BLaER1 treated with 17β-estradiol and CSF1 and Interleukin-3, amounts not matched to agents 10 nM and 100 nM (cell line): ENCODE results near the gene ITGA2.

ENCODE experiments used
- H3K27ac ChIP-seq, 11 experiments: shearing (Covaris generic); formaldehyde crosslinking; 2 replicates each; pipeline ENCODE4 v1.8.1; 2022
- H3K27me3 ChIP-seq, 11 experiments: shearing (Covaris generic); formaldehyde crosslinking; 2 replicates each; pipeline ENCODE4 v1.8.1; 2022
- H3K36me3 ChIP-seq, 11 experiments: shearing (Covaris generic); formaldehyde crosslinking; 2 replicates each; pipeline ENCODE4 v1.8.1; 2022
- H3K4me1 ChIP-seq, 10 experiments: shearing (Covaris generic); formaldehyde crosslinking; 2 replicates each; pipeline ENCODE4 v1.8.1; 2022
- H3K4me2 ChIP-seq, 11 experiments: shearing (Covaris generic); formaldehyde crosslinking; 2 replicates each; pipeline ENCODE4 v1.8.1; 2022
- H3K4me3 ChIP-seq, 10 experiments: shearing (Covaris generic); formaldehyde crosslinking; 2 replicates each; pipeline ENCODE4 v1.8.1; 2022
- H3K9ac ChIP-seq, 11 experiments: shearing (Covaris generic); formaldehyde crosslinking; 2 replicates each; pipeline ENCODE4 v1.8.1; 2022
- H3K9me3 ChIP-seq, 11 experiments: shearing (Covaris generic); formaldehyde crosslinking; replicated peaks in 1 of 11; 2 replicates each; pipeline ENCODE4 v1.8.1; 2022
- H4K20me1 ChIP-seq, 11 experiments: shearing (Covaris generic); formaldehyde crosslinking; 2 replicates each; pipeline ENCODE4 v1.8.1; 2022
- Cebpa-rat ChIP-seq, 11 experiments: shearing (Covaris generic); IDR thresholded peaks; 2 replicates each; pipeline ENCODE4 v1.8.1; 2022

The ITGA2 gene

GRCh38 chr5:52995914-52996313, 6.8 kb downstream of the ITGA2 start:
- 0 out of 22 replicates have a peak, but pooled peaks cover 0 to 4% (median 0%) of the 10 kb centered on the region in 11 experiments for H3K36me3 ChIP-seq
- no peak overlapping the region for H3K4me3 ChIP-seq
- H3K9ac ChIP-seq = no peak overlapping the region
- no peaks in the 10 kb centered on the region for H3K9me3 ChIP-seq
- no peaks in the 10 kb centered on the region; a peak in 1 of 20 replicates for H3K4me1 ChIP-seq
- H3K27me3 ChIP-seq = peaks cover 0 to 26% (median 14%) of the 10 kb centered on the region in 11 experiments; a peak in 20 of 22 replicates
- H4K20me1 ChIP-seq = no peaks in the 10 kb centered on the region
- no peak for TF ChIP-seq Cebpa-rat (IDR thresholded peaks at IDR 0.05)
- no peak overlapping the region for H3K27ac ChIP-seq
- H3K4me2 ChIP-seq = no peak overlapping the region

GRCh38 chr5:52996979-52997378, 7.8 kb downstream of the ITGA2 start:
- H3K9ac ChIP-seq = no peak overlapping the region
- no peaks in the 10 kb centered on the region for H3K4me1 ChIP-seq
- H3K4me3 ChIP-seq = no peak overlapping the region
- peaks cover 0 to 15% (median 5%) of the 10 kb centered on the region in 11 experiments; a peak in 12 of 22 replicates for H3K27me3 ChIP-seq
- no peak overlapping the region for H3K27ac ChIP-seq
- no peaks in the 10 kb centered on the region for H3K9me3 ChIP-seq
- no peak for TF ChIP-seq Cebpa-rat (IDR thresholded peaks at IDR 0.05)
- H3K4me2 ChIP-seq = no peak overlapping the region
- no peaks in the 10 kb centered on the region for H4K20me1 ChIP-seq
- 0 out of 22 replicates have a peak, but pooled peaks cover 0 to 4% (median 0%) of the 10 kb centered on the region in 11 experiments for H3K36me3 ChIP-seq

GRCh38 chr5:52997424-52997823, 8.3 kb downstream of the ITGA2 start:
- Histone ChIP-seq H3K27ac (no peak overlapping the region), H3K9me3 (no peaks in the 10 kb centered on the region), H3K36me3 (0 out of 22 replicates have a peak, but pooled peaks cover 0 to 4% (median 0%) of the 10 kb centered on the region in 11 experiments), H3K27me3 (peaks cover 0 to 10% (median under 1%) of the 10 kb centered on the region in 11 experiments; a peak in 6 of 22 replicates), H3K4me1 (no peaks in the 10 kb centered on the region), H3K4me2 (no peak overlapping the region), H3K9ac (no peak overlapping the region), H4K20me1 (no peaks in the 10 kb centered on the region), H3K4me3 (no peak overlapping the region)
- no peak for TF ChIP-seq Cebpa-rat (IDR thresholded peaks at IDR 0.05)

- H3K9ac ChIP-seq = no peak overlapping the region
- no peak overlapping the region for H3K4me3 ChIP-seq
- no peaks in the 10 kb centered on the region for H4K20me1 ChIP-seq
- H3K27me3 ChIP-seq = no peaks in the 10 kb centered on the region
- no peak for TF ChIP-seq Cebpa-rat (IDR thresholded peaks at IDR 0.05)
- no peaks in the 10 kb centered on the region for H3K9me3 ChIP-seq
- no peak overlapping the region for H3K4me2 ChIP-seq
- H3K36me3 ChIP-seq = 0 out of 22 replicates have a peak, but pooled peaks cover 0 to 8% (median 0%) of the 10 kb centered on the region in 11 experiments
- peaks cover 0 to 9% (median 0%) of the 10 kb centered on the region in 10 experiments; a peak in 5 of 20 replicates for H3K4me1 ChIP-seq
- no peak overlapping the region for H3K27ac ChIP-seq
These were observed 9.6 kb downstream of the ITGA2 start for GRCh38 chr5:52998552-52999313.

GRCh38 chr5:52999344-52999949, 10.3 kb downstream of the ITGA2 start:
- TF ChIP-seq Cebpa-rat (IDR thresholded peaks at IDR 0.05) = no peak
- Histone ChIP-seq H3K4me1 (peaks cover 0 to 16% (median 5%) of the 10 kb centered on the region in 10 experiments; a peak in 12 of 20 replicates), H3K9ac (no peak overlapping the region), H3K9me3 (no peaks in the 10 kb centered on the region), H3K27me3 (no peaks in the 10 kb centered on the region), H3K36me3 (0 out of 22 replicates have a peak, but pooled peaks cover 0 to 8% (median 0%) of the 10 kb centered on the region in 11 experiments), H4K20me1 (no peaks in the 10 kb centered on the region), H3K4me2 (no peak overlapping the region), H3K4me3 (no peak overlapping the region), H3K27ac (no peak overlapping the region)

GRCh38 chr5:53001541-53001940, 12.4 kb downstream of the ITGA2 start:
- no peak overlapping the region for H3K27ac ChIP-seq
- no peak overlapping the region for H3K4me3 ChIP-seq
- H3K9me3 ChIP-seq = no peaks in the 10 kb centered on the region
- H3K4me1 ChIP-seq = peaks cover 0 to 37% (median 17%) of the 10 kb centered on the region in 10 experiments; a peak in 14 of 20 replicates
- H4K20me1 ChIP-seq = no peaks in the 10 kb centered on the region
- H3K9ac ChIP-seq = no peak overlapping the region
- 0 out of 22 replicates have a peak, but pooled peaks cover 0 to 8% (median 0%) of the 10 kb centered on the region in 11 experiments for H3K36me3 ChIP-seq
- TF ChIP-seq Cebpa-rat (IDR thresholded peaks at IDR 0.05) = no peak
- no peaks in the 10 kb centered on the region for H3K27me3 ChIP-seq
- no peak overlapping the region for H3K4me2 ChIP-seq

GRCh38 chr5:53002491-53002890, 13.3 kb downstream of the ITGA2 start:
- Histone ChIP-seq H3K9me3 (no peaks in the 10 kb centered on the region), H4K20me1 (no peaks in the 10 kb centered on the region), H3K27ac (no peak overlapping the region), H3K36me3 (0 out of 22 replicates have a peak, but pooled peaks cover 0 to 8% (median 0%) of the 10 kb centered on the region in 11 experiments), H3K4me2 (no peak overlapping the region), H3K9ac (no peak overlapping the region), H3K27me3 (no peaks in the 10 kb centered on the region), H3K4me3 (no peak overlapping the region), H3K4me1 (peaks cover 0 to 46% (median 22%) of the 10 kb centered on the region in 10 experiments; a peak in 14 of 20 replicates)
- no peak for TF ChIP-seq Cebpa-rat (IDR thresholded peaks at IDR 0.05)

GRCh38 chr5:53003144-53003543, 14.0 kb downstream of the ITGA2 start:
- Histone ChIP-seq H3K9ac (no peak overlapping the region), H3K4me3 (no peak overlapping the region), H3K4me2 (peak overlapping the region in 1 of 11 experiments; percentile 84; a peak in 2 of 22 replicates), H3K36me3 (0 out of 22 replicates have a peak, but pooled peaks cover 0 to 8% (median 0%) of the 10 kb centered on the region in 11 experiments), H3K4me1 (peaks cover 0 to 53% (median 22%) of the 10 kb centered on the region in 10 experiments; a peak in 14 of 20 replicates), H3K27me3 (no peaks in the 10 kb centered on the region), H3K9me3 (no peaks in the 10 kb centered on the region), H3K27ac (peak overlapping the region in 1 of 11 experiments; percentile 8; a peak in 1 of 22 replicates), H4K20me1 (no peaks in the 10 kb centered on the region)
- TF ChIP-seq Cebpa-rat (IDR thresholded peaks at IDR 0.05) = no peak
